Caco-2 (cell line): ENCODE measurements around the gene IGSF3. TPM values are rescaled to one million over a fixed set of nuclear protein-coding genes. Genes with fewer than 3 reads are reported as not detected.

ENCODE experiments used
- BruUV-seq: library from RNA; stranded (reverse); fragments of 400-500 nt; replicated peaks from 2 replicates; lab custom pipeline; 2021; lab: Mats Ljungman, UMichigan
- CTCF ChIA-PET: fragments of 300-600 bp; sonication (Branson Sonifier 250); formaldehyde crosslinking; loops from one replicate; lab custom pipeline; 2022; ENCODE audit warnings: antibody characterized with exemption; lab: Charles Lee
- POLR2A ChIA-PET: fragments of 300-600 bp; sonication (Branson Sonifier 250); formaldehyde crosslinking; loops from one replicate; lab custom pipeline; 2022; ENCODE audit warnings: antibody characterized with exemption; lab: Charles Lee
- DNase-seq, 2 experiments: peaks; one replicate each; pipeline versions ENCODE4 v3.0.0 to v3.0.0-alpha.2; 2020 to 2022
- H3K27me3 ChIP-seq: replicated peaks from 2 replicates; pipeline ENCODE4 v1.6.0; 2011; ENCODE audit warnings: low read length; ENCODE audit not compliant: control insufficient read depth, insufficient read depth
- H3K36me3 ChIP-seq: 2 replicates; pipeline ENCODE4 v1.5.1; 2011; ENCODE audit warnings: low read length; ENCODE audit not compliant: control insufficient read depth, insufficient read depth
- H3K4me1 ChIP-seq: fragments of 250-450 bp; sonication (Bioruptor Pico); 2 replicates; pipeline ENCODE4 v1.5.1; 2020; ENCODE audit warnings: mild to moderate bottlenecking
- H3K4me3 ChIP-seq: 2 replicates; pipeline ENCODE4 v1.5.1; 2011; ENCODE audit warnings: low read depth, mild to moderate bottlenecking, control low read depth, low read length
- H3K9me3 ChIP-seq: fragments of 250-450 bp; sonication (Bioruptor Pico); 2 replicates; pipeline ENCODE4 v1.5.1; 2020; ENCODE audit warnings: mild to moderate bottlenecking, moderate library complexity
- H3K27ac Mint-ChIP-seq: one replicate; pipeline ENCODE4 v1.8.0; 2022; ENCODE audit warnings: mixed read lengths; ENCODE audit not compliant: unreplicated experiment
- H3K27me3 Mint-ChIP-seq: one replicate; pipeline ENCODE4 v1.8.0; 2022; ENCODE audit warnings: mixed read lengths; ENCODE audit not compliant: insufficient read depth, unreplicated experiment
- H3K36me3 Mint-ChIP-seq: one replicate; pipeline ENCODE4 v1.8.0; 2022; ENCODE audit warnings: mild to moderate bottlenecking, mixed read lengths; ENCODE audit not compliant: insufficient read depth, unreplicated experiment
- H3K4me1 Mint-ChIP-seq: one replicate; pipeline ENCODE4 v1.8.0; 2022; ENCODE audit warnings: low read depth, mixed read lengths; ENCODE audit not compliant: unreplicated experiment
- H3K4me3 Mint-ChIP-seq: one replicate; pipeline ENCODE4 v1.8.0; 2022; ENCODE audit warnings: mild to moderate bottlenecking, moderate library complexity, mixed read lengths; ENCODE audit not compliant: unreplicated experiment
- H3K9me3 Mint-ChIP-seq: one replicate; pipeline ENCODE4 v1.8.0; 2022; ENCODE audit warnings: mixed read lengths; ENCODE audit not compliant: unreplicated experiment
- CTCF ChIP-seq, 2 experiments: fragments of 200-600 bp in 1 of 2; IDR thresholded peaks; 1 replicate in 1 of 2; 2 replicates in 1 of 2; pipeline versions ENCODE4 v1.5.1 to v1.8.0; 2011 to 2022; ENCODE audit warnings: antibody characterized with exemption in 1 of 2, control low read depth in 1 of 2, inconsistent platforms in 1 of 2, low read depth in 1 of 2, low read length in 1 of 2, mild to moderate bottlenecking in 1 of 2, moderate library complexity in 1 of 2; ENCODE audit not compliant: insufficient read depth in 1 of 2, severe bottlenecking in 1 of 2, unreplicated experiment in 1 of 2
- intact Hi-C: fragments of 100-400 bp; cut with micrococcal nuclease; formaldehyde crosslinking; loops from one replicate; pipeline ENCODE4 v1.10.0; 2022; ENCODE audit not compliant: unreplicated experiment
- total RNA-seq: library from RNA; stranded (reverse); gene quantifications from 2 replicates; pipeline ENCODE4 v1.2.3, GENCODE V29; 2022

The IGSF3 gene
- total RNA-seq, 1 experiment from 2014 or later, result 24.0 TPM

- Histone ChIP-seq H3K4me3 (no peak overlapping the region), H3K36me3 (no peaks in the 10 kb centered on the region), H3K27me3 (no peaks in the 10 kb centered on the region), H3K4me1 (peaks cover 10% of the 10 kb centered on the region; the same call in 1 of the 2 replicates), H3K9me3 (no peaks in the 10 kb centered on the region)
- H3K9me3 Mint-ChIP-seq, result no peaks in the 10 kb centered on the region
- intact Hi-C loops, result no loop called here
- H3K4me1 Mint-ChIP-seq, result peaks cover 8% of the 10 kb centered on the region
- no TSS peak for BruUV-seq
- no peak overlapping the region for H3K4me3 Mint-ChIP-seq
- no peak overlapping the region for H3K27ac Mint-ChIP-seq
- TF ChIP-seq CTCF (IDR thresholded peaks at IDR 0.05; ENCODE audit: insufficient read depth in 1 of 2, low read depth in 1 of 2, low read length in 1 of 2, severe bottlenecking in 1 of 2, unreplicated experiment in 1 of 2), result no peak
- H3K36me3 Mint-ChIP-seq, result no peaks in the 10 kb centered on the region
- H3K27me3 Mint-ChIP-seq, result no peaks in the 10 kb centered on the region
- CTCF ChIA-PET, result no interaction called here
- POLR2A ChIA-PET, result no interaction called here
- DNase-seq, result no peak
Measured at GRCh38 chr1:116686175-116686574, 18.6 kb upstream of the IGSF3 start.

- Histone ChIP-seq H3K9me3 (no peaks in the 10 kb centered on the region; the same call in 1 of the 2 replicates), H3K4me1 (peaks cover 10% of the 10 kb centered on the region; the same call in 1 of the 2 replicates), H3K36me3 (no peaks in the 10 kb centered on the region), H3K27me3 (no peaks in the 10 kb centered on the region), H3K4me3 (no peak overlapping the region)
- no peaks in the 10 kb centered on the region for H3K27me3 Mint-ChIP-seq
- no peak overlapping the region for H3K4me3 Mint-ChIP-seq
- POLR2A ChIA-PET, result no interaction called here
- no TSS peak for BruUV-seq
- H3K9me3 Mint-ChIP-seq, result no peaks in the 10 kb centered on the region
- TF ChIP-seq CTCF (IDR thresholded peaks at IDR 0.05; ENCODE audit: insufficient read depth in 1 of 2, low read depth in 1 of 2, low read length in 1 of 2, severe bottlenecking in 1 of 2, unreplicated experiment in 1 of 2), result no peak
- H3K27ac Mint-ChIP-seq, result no peak overlapping the region
- intact Hi-C loops, result no loop called here
- H3K4me1 Mint-ChIP-seq, result peaks cover 8% of the 10 kb centered on the region
- no peaks in the 10 kb centered on the region for H3K36me3 Mint-ChIP-seq
- DNase-seq, result no peak
- CTCF ChIA-PET, result no interaction called here
Measured at GRCh38 chr1:116684575-116684974, 17.0 kb upstream of the IGSF3 start.

GRCh38 chr1:116682641-116683221 is 15.2 kb upstream of the IGSF3 start:
- DNase-seq, result no peak
- H3K27me3 Mint-ChIP-seq, result no peaks in the 10 kb centered on the region
- no peak overlapping the region for H3K27ac Mint-ChIP-seq
- Histone ChIP-seq H3K4me3 (no peak overlapping the region), H3K9me3 (no peaks in the 10 kb centered on the region; the same call in 1 of the 2 replicates), H3K36me3 (no peaks in the 10 kb centered on the region), H3K4me1 (peaks cover 5% of the 10 kb centered on the region; the same call in 1 of the 2 replicates), H3K27me3 (no peaks in the 10 kb centered on the region)
- intact Hi-C loops, result no loop called here
- ChIA-PET POLR2A (no interaction called here), CTCF (no interaction called here)
- no peaks in the 10 kb centered on the region for H3K36me3 Mint-ChIP-seq
- no peak overlapping the region for H3K4me3 Mint-ChIP-seq
- H3K4me1 Mint-ChIP-seq, result peaks cover 7% of the 10 kb centered on the region
- H3K9me3 Mint-ChIP-seq, result no peaks in the 10 kb centered on the region
- BruUV-seq, result no TSS peak
- no peak for TF ChIP-seq CTCF (IDR thresholded peaks at IDR 0.05; ENCODE audit: insufficient read depth in 1 of 2, low read depth in 1 of 2, low read length in 1 of 2, severe bottlenecking in 1 of 2, unreplicated experiment in 1 of 2)
